Right atrium auricular region (tissue), 2 donors: ENCODE results near the gene LCE3C. TPM values are rescaled to one million over a fixed set of nuclear protein-coding genes. Genes with fewer than 3 reads are reported as not detected.

Experiments used
- DNase-seq: peaks from one replicate; pipeline ENCODE4 v3.0.0-alpha.2; 2019; ENCODE audit warnings: low spot score
- H3K27ac ChIP-seq, 2 donors: fragments of 200-600 bp; sonication (generic); 1 replicate in 1 of 2; 2 replicates in 1 of 2; pipeline ENCODE4 v1.5.1; 2016 to 2019
- H3K27me3 ChIP-seq, 2 donors: fragments of 200-600 bp; sonication (generic); one replicate each; pipeline versions ENCODE4 v1.5.1 to v1.6.0; 2017 to 2019
- H3K36me3 ChIP-seq: fragments of 200-600 bp; sonication (generic); one replicate; pipeline ENCODE4 v1.5.1; 2016
- H3K4me1 ChIP-seq, 2 donors: fragments of 200-600 bp; sonication (generic); one replicate each; pipeline versions ENCODE4 v1.5.1 to v1.6.0; 2017 to 2019
- H3K4me3 ChIP-seq, 2 donors: fragments of 200-600 bp; sonication (generic); 1 replicate in 1 of 2; 2 replicates in 1 of 2; pipeline ENCODE4 v1.5.1; 2017 to 2019; ENCODE audit warnings: mild to moderate bottlenecking in 1 of 2, moderate library complexity in 1 of 2
- H3K9me3 ChIP-seq, 2 donors: fragments of 200-600 bp; sonication (generic); one replicate each; pipeline ENCODE4 v1.5.1; 2019
- total RNA-seq, 2 donors: library from RNA; depleted of rRNA; stranded (reverse); fragments of >200 nt; gene quantifications; one replicate each; pipeline ENCODE4 v1.1.0, GENCODE V29; 2016
- TF ChIP-seq, protein P1 (sequence below), 2 donors: fragments of 200-600 bp; sonication (generic); IDR thresholded peaks; one replicate each; pipeline ENCODE4 v1.5.1; 2019; ENCODE audit warnings: antibody characterized with exemption in 2 of 2

LCE3C gene
- total RNA-seq, 2 donors from 2014 or later = not detected

- Histone ChIP-seq H3K27ac (no peak within 1 kb of the TSS), H3K4me1 (no peaks in the 10 kb centered on the region), H3K27me3 (no peaks in the 10 kb centered on the region), H3K36me3 (no peaks in the 10 kb centered on the region), H3K9me3 (no peaks in the 10 kb centered on the region), H3K4me3 (no peak within 1 kb of the TSS)
- no peak for DNase-seq
- TF ChIP-seq, protein P1, sequence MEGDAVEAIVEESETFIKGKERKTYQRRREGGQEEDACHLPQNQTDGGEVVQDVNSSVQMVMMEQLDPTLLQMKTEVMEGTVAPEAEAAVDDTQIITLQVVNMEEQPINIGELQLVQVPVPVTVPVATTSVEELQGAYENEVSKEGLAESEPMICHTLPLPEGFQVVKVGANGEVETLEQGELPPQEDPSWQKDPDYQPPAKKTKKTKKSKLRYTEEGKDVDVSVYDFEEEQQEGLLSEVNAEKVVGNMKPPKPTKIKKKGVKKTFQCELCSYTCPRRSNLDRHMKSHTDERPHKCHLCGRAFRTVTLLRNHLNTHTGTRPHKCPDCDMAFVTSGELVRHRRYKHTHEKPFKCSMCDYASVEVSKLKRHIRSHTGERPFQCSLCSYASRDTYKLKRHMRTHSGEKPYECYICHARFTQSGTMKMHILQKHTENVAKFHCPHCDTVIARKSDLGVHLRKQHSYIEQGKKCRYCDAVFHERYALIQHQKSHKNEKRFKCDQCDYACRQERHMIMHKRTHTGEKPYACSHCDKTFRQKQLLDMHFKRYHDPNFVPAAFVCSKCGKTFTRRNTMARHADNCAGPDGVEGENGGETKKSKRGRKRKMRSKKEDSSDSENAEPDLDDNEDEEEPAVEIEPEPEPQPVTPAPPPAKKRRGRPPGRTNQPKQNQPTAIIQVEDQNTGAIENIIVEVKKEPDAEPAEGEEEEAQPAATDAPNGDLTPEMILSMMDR (IDR thresholded peaks at IDR 0.05) = no peak
These were observed 19.6 kb upstream of the LCE3C start, which contains the start of gene LCE3D for GRCh38 chr1:152580433-152580832. Gene LCE3D, minus strand, starts transcription at chr1:152580516. Its CDS starts 580 bp downstream, at chr1:152579936.

DNA sequence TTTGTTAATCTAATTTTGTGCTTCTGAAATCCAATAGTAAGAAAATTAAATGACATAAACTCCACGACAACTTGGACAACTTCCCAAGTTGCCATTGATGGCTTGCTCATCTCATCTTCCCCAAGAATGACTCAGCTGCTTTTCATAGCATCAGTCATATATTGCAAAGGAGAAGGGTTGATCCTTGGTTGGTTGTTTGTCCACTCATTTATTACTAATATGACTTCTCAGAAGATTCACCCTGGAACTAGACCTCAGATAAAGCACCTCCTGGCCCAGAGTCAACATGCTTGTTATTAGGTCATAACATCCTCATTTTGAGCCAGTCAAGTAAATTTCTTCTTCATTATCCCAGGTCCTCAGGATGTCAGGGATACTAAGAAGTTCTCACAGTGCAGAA lies 17.4 kb upstream of the LCE3C start:
- Histone ChIP-seq H3K4me1 (no peaks in the 10 kb centered on the region), H3K27ac (no peak overlapping the region), H3K27me3 (no peaks in the 10 kb centered on the region), H3K4me3 (no peak overlapping the region), H3K36me3 (no peaks in the 10 kb centered on the region), H3K9me3 (no peaks in the 10 kb centered on the region)
- TF ChIP-seq, protein P1 (IDR thresholded peaks at IDR 0.05) = no peak
- DNase-seq = no peak

GRCh38 chr1:152585586-152585985 lies 14.4 kb upstream of the LCE3C start:
- DNase-seq = no peak
- TF ChIP-seq, protein P1 (IDR thresholded peaks at IDR 0.05) = no peak
- H3K27ac ChIP-seq = no peak overlapping the region
- H3K4me3 ChIP-seq = no peak overlapping the region
- no peaks in the 10 kb centered on the region for H3K27me3 ChIP-seq
- no peaks in the 10 kb centered on the region for H3K4me1 ChIP-seq
- no peaks in the 10 kb centered on the region for H3K36me3 ChIP-seq
- H3K9me3 ChIP-seq = no peaks in the 10 kb centered on the region

DNA sequence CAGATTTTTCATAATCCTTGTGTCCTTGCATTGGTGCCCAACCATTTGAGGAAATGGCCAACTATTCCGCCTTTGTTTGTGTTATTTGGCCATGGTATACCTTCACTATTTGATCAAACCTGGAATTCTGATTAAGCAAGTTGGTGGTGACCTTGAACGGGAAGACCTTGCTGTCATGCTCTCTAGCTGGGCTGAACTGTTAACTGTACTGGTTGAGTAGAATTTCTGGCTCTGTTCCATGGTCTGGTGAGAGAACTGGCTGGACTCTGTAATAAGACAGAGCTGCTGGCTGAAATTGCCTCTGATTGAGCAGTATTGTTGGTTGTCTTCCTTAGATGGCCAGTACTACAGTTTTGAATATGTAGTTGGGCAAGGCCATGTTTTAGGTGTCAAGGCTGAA lies 3.0 kb upstream of the LCE3C start:
- Histone ChIP-seq H3K27ac (no peak overlapping the region), H3K4me1 (no peaks in the 10 kb centered on the region), H3K36me3 (no peaks in the 10 kb centered on the region), H3K4me3 (no peak overlapping the region), H3K9me3 (no peaks in the 10 kb centered on the region), H3K27me3 (no peaks in the 10 kb centered on the region)
- TF ChIP-seq, protein P1 (IDR thresholded peaks at IDR 0.05) = no peak
- DNase-seq = no peak

- Histone ChIP-seq H3K27ac (no peak within 1 kb of the TSS), H3K36me3 (no peaks in the 10 kb centered on the region), H3K4me1 (no peaks in the 10 kb centered on the region), H3K4me3 (no peak within 1 kb of the TSS), H3K27me3 (no peaks in the 10 kb centered on the region), H3K9me3 (peaks cover 0 to 11% of the 10 kb centered on the region in 2 donors)
- TF ChIP-seq, protein P1 (IDR thresholded peaks at IDR 0.05) = no peak
- DNase-seq = no peak
These were observed 13.5 kb downstream of the LCE3C start, which contains the start of gene LCE3B for GRCh38 chr1:152613511-152613910. Gene LCE3B, plus strand, starts transcription at chr1:152613811. Its CDS starts 0 bp downstream, at chr1:152613811.

DNA sequence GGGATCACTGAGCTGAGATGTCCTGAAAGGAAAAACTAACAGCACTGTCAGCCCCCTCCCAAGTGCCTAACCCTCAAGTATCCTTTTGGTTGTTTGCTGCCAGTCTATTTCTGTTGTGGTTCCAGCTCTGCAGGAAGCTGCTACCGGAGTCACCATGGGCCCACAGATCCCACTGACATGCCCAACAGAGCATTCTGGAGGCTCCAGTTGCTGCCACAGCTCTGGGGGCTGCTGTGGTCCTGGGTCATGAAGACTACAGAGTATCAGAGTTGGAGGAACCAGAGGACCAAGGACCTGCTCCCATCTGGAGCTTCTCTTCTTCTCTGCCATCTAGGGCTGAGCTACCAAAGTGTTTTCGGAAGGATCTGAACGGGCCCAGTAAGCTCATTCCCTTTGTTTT lies 22.0 kb downstream of the LCE3C start:
- TF ChIP-seq, protein P1 (IDR thresholded peaks at IDR 0.05) = no peak
- H3K9me3 ChIP-seq = peaks cover 0 to 25% of the 10 kb centered on the region in 2 donors
- no peaks in the 10 kb centered on the region for H3K36me3 ChIP-seq
- DNase-seq = no peak
- no peak overlapping the region for H3K4me3 ChIP-seq
- no peaks in the 10 kb centered on the region for H3K27me3 ChIP-seq
- no peaks in the 10 kb centered on the region for H3K4me1 ChIP-seq
- H3K27ac ChIP-seq = no peak overlapping the region
